Suprapubic skin (tissue), 3 donors: ENCODE measurements around the gene MORC4.

Source experiments
- CTCF ChIP-seq, 2 donors: fragments of 200-600 bp in 1 of 2; fragments of 450-650 bp in 1 of 2; sonication (generic) in 1 of 2; IDR thresholded peaks; one replicate each; pipeline ENCODE4 v1.5.1; 2016 to 2019; ENCODE audit warnings: antibody characterized with exemption in 2 of 2, mild to moderate bottlenecking in 1 of 2, moderate library complexity in 1 of 2
- EP300 ChIP-seq: sonication (generic); formaldehyde crosslinking; IDR thresholded peaks from one replicate; pipeline ENCODE4 v1.6.1; 2017; ENCODE audit warnings: antibody characterized with exemption
- POLR2A ChIP-seq, 2 donors: fragments of 450-650 bp; IDR thresholded peaks; one replicate each; pipeline ENCODE4 v1.6.1; 2017; ENCODE audit warnings: antibody characterized with exemption in 2 of 2, mild to moderate bottlenecking in 2 of 2, moderate library complexity in 2 of 2

GRCh38 chrX:106921637-106922036, 78.4 kb downstream of the MORC4 start:
- TF ChIP-seq CTCF (IDR thresholded peaks at IDR 0.05) (no peak), POLR2A (IDR thresholded peaks at IDR 0.05) (no peak), EP300 (no peak)
